Renal cortex interstitium (tissue), 11 donors: ENCODE measurements around the gene UBE2H. TPM values are rescaled to one million over a fixed set of nuclear protein-coding genes. Genes with fewer than 3 reads are reported as not detected.
A peak's percentile ranks its signal among the peaks of the same experiment; 100 is the strongest.
"Not testable (repeated sequence)": the region's sequence is repeated elsewhere in the genome, so short reads cannot be mapped to it uniquely, and the experiment has no call there.

Source experiments
- DNase-seq, 11 donors: peaks; one replicate each; pipeline ENCODE4 v3.0.0-alpha.2; 2013; ENCODE audit warnings: low read depth in 9 of 11, low spot score in 4 of 11; ENCODE audit errors: extremely low read depth in 1 of 11
- polyA plus RNA-seq, 3 donors: library from polyadenylated mRNA; unstranded; fragments of 120-200 nt; gene quantifications; one replicate each; pipeline ENCODE4 v1.2.1, GENCODE V29; 2013; ENCODE audit not compliant: insufficient read length in 3 of 3

UBE2H gene
- polyA plus RNA-seq, 3 donors, result 110 to 126 (median 115) TPM

GRCh38 chr7:129889133-129889844, 63.5 kb downstream of the UBE2H start:
- no peak for DNase-seq

- DNase-seq, result no peak
Measured at GRCh38 chr7:129887865-129888264, 64.9 kb downstream of the UBE2H start.

GRCh38 chr7:129886818-129887186, 66.0 kb downstream of the UBE2H start:
- no peak for DNase-seq

GRCh38 chr7:129886167-129886817, 66.5 kb downstream of the UBE2H start:
- DNase-seq, result no peak

- DNase-seq, result no peak
Measured at GRCh38 chr7:129884495-129884894, 68.3 kb downstream of the UBE2H start.

GRCh38 chr7:129883151-129883550, 69.6 kb downstream of the UBE2H start:
- no peak for DNase-seq

GRCh38 chr7:129882531-129882930, 70.2 kb downstream of the UBE2H start:
- DNase-seq, result no peak

GRCh38 chr7:129877146-129877792, 75.5 kb downstream of the UBE2H start:
- no peak for DNase-seq

- DNase-seq, result no peak
Measured at GRCh38 chr7:129875745-129876411, 76.9 kb downstream of the UBE2H start.

- DNase-seq, result no peak
Measured at GRCh38 chr7:129875160-129875559, 77.6 kb downstream of the UBE2H start.

- no peak for DNase-seq
Measured at GRCh38 chr7:129874722-129875121, 78.0 kb downstream of the UBE2H start.

- no peak for DNase-seq
Measured at GRCh38 chr7:129872054-129872453, 80.7 kb downstream of the UBE2H start.

GRCh38 chr7:129870668-129871067, 82.1 kb downstream of the UBE2H start:
- DNase-seq, result no peak

- no peak for DNase-seq
Measured at GRCh38 chr7:129866251-129866650, 86.5 kb downstream of the UBE2H start.

- DNase-seq, result no peak
Measured at GRCh38 chr7:129865925-129866201, 86.9 kb downstream of the UBE2H start.

- DNase-seq, result peak in 2 of 11 donors; percentile 38 to 65
Measured at GRCh38 chr7:129865093-129865924, 87.5 kb downstream of the UBE2H start.

- not testable (repeated sequence) for DNase-seq
Measured at GRCh38 chr7:129864676-129865075, 88.1 kb downstream of the UBE2H start.

GRCh38 chr7:129864042-129864441, 88.7 kb downstream of the UBE2H start:
- DNase-seq, result no peak

GRCh38 chr7:129862682-129863081, 90.1 kb downstream of the UBE2H start:
- DNase-seq, result no peak
